Stimulated activated CD4-positive, alpha-beta T cell treated with anti-CD3 and anti-CD28 coated beads, Interleukin-4, amount 100 ng/mL, for 48 hours (primary cell): ENCODE results near the gene TKTL1.

ENCODE experiments used
- DNase-seq, 2 donors: peaks; one replicate each; pipeline ENCODE4 v3.0.0-alpha.2; 2020; ENCODE audit warnings: low read depth in 2 of 2

Gene TKTL1

DNA sequence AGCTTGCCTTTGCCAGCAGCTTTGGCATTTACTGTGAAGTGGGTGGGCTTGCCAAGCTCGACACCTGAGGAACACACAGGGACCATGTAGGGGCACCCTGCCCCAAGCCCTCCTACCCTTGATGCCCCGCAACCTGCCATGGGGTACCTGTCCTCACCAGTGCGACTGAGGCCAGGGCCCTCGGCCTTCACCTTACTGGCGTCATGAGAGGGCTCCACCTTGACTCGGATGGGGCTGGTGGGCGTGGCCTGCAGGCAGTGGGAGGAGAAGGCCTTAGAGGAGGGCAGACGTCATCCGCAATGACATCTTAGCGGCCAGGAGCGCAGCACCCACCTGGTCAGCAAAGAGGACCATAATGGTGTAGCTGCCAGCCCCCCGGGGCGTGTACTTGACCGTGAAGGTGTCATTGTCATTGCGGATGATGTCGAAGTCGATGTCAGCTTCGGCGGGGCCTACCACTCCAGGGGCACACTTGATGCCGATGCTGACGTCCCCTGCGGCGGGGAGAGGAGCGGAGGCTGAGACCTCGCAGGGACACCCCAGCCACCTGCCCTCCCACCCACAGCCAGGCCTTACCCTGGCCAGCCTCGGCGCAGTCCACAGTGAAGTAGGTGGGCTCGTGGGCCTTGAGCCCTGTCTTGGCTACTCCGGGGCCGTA lies 66.6 kb downstream of the TKTL1 start:
- no peak for DNase-seq

DNA sequence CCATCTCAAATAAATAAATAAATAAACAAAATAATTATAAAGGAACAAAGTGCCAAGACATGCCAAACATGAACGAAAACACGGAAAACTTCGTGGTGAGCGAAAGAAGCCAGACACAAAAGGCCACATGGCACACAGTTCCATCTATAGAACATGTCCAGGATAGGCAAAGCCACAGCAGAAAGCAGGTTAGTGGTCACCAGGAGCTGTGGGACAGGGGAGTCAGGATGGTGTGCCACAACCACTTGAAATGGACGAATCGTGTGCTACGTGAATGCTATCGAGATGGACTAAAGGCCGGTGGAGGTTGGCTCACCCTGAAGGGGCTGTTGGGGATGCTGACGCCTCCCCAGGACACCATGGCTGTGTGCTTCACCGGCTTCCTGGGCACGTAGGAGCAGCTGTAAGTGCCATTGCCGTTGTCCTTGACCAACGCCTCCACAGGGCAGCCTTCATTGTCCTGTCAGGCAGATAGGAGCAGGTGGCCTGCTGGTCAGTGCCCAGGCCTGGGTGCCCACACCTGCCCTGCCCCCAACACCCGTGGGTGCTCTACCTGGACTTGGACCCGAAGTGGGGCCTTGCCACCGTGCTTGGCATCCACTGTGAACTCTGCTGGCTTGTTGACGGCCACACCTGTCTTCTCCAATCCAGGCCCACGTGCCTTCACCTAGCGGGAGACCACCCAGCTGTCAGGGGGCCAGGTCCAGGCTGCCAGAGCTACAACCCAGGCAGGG lies 68.3 kb downstream of the TKTL1 start:
- no peak for DNase-seq

DNA sequence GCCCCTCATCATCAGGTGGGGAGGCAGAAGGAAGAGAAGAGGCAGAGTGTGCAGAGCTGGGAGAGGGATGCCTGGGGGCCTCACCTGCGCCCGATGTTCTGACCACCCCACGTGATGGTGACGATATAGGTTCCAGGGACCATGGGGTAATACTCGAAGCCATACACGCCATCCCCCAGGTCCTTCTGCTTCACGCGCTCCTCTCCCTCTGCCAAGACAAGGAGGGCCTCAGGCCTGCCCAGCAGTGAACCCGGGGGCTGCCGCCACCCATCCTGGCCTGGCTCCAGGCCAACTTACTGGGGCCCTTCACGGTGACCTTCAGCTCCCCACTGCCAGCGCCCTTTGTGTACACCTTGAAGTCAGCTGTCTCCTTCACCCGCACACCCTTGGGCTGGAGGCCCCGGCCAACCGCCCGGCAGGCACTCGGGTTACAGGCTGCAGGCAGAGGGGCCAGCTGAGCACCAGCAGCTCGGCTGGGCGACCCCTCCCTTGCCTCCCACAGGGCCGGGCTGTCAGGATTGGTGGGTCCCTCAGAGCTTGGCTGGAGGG lies 69.5 kb downstream of the TKTL1 start:
- DNase-seq: no peak

DNA sequence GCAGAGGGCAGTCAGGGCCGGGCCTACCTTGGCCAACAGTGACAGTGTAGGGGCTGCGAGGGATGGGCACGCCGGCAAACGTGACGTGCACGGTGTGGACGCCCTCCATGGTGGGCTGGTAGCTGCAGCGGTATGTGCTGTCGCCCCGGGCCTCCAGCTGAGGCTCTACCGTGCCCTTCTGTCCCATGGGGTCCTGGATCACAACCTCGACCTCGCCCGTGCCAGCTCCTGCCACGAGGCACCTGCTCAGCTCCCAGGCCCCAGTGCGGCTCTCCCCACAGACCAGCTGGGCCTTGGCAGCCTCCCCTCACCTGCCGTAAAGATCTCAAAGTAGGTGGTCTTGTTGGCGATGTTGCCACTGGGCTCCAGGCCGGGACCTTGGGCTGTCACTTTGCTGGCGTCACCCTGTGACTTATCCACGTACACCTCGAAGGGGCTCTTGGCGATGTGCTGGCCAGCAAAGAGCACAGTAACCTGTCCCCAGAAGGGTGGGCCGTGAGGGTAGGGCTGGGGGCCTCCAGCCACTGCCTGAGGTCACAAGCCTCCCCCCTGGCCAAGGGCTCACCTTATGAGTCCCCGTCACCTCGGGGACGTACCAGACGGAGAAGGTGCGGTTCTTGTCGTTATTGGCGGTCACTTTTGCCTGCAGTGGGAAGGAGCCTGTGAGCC lies 70.5 kb downstream of the TKTL1 start:
- DNase-seq: no peak

DNA sequence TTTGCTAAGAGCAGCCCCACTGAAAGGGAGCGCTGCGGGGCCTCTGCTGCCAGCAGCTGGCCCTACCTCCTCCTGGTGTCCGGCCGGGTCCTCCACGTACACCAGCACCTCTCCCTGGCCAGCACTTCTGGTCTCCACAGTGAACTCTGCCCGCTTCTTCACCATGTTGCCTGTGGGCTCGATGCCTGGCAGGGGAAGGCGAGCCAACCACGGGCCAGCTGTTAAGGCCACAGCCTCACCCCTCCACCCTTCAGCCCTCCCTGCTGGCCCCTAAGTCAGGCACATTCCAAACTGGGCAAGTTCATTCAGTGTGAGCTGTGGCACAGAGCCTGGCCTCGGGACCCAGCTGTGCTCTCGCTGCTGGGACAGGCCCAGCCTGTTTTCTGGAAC lies 71.1 kb downstream of the TKTL1 start:
- DNase-seq: no peak

DNA sequence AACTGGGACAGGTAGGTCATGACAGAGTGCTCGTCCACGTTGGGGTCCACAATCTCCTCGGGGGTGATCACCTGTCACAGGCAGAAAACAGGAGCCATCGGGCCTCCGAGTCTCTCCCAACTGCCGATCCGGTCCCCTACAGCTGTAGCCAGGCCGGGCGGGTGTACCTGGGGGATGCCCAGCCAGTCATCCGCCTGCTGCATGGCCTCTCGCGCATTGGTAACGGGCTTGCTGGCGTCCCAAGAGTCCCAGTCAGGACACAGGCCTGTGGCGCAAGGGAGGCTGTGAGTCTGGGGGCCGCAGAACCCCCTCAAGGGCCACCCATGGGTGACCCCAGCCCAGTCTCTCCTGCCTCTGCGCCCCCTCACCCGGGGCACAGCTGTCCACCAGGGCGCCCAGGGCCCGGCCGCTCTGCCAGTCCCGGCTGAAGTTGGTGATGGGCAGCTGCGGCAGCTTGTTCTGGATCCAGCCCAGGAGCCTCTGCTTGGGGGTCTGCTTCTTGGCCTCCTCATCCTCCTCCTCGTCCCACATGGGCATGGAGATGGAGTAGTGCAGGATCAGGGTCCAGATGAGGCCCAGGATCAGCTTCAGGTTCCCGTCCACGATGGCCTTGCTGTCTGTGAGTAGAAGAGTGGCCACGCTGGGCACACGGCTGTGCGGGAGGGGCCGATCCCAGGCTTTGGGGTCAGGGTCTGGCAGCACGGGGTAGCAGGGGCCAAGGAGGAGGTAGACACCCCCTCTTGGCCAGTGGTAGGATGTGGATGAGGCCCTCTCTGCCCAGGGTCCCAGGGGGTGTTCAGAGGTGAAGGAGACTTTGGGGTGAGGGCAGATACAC lies 72.1 kb downstream of the TKTL1 start:
- no peak for DNase-seq

DNA sequence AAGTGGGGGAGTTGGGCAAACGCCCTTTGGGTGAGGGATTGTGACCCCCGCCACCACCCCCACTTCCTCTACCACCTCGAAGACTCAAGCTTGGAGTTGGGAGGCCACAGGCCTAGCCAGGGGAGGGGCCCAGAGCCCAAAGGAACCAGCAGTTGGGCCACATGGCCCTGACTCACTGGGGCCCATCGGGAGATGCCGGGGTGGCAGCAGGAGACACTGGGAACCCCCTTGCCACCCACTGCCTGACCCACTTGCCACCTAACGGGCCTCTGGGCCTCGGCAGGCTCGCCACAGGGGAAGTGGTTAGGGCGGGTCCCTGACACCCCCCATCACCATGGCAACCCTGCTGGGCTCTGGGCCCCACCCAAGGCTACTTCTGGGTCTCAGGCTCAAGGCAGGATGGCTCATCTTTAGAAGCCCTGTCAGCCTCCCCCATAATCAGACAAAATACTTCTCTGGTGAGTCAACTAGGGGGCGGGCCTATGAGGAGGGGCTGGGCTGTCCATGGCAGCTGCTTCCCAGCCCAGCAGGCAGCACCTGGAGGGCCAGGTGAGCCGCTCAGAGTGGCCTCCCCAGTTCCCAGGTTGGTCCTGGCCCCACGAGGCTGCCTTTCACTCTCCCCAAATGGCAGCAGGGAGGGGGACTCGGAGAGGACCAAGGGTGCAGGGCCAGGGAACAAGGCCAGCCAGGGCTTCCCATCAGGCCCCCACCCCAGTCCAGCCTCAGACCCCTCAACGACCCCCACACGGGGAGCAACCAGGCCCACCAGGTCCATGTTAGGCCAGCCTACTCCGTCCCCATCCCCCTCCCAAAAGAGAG lies 73.2 kb downstream of the TKTL1 start:
- peak; percentile 80 to 89 for DNase-seq

DNA sequence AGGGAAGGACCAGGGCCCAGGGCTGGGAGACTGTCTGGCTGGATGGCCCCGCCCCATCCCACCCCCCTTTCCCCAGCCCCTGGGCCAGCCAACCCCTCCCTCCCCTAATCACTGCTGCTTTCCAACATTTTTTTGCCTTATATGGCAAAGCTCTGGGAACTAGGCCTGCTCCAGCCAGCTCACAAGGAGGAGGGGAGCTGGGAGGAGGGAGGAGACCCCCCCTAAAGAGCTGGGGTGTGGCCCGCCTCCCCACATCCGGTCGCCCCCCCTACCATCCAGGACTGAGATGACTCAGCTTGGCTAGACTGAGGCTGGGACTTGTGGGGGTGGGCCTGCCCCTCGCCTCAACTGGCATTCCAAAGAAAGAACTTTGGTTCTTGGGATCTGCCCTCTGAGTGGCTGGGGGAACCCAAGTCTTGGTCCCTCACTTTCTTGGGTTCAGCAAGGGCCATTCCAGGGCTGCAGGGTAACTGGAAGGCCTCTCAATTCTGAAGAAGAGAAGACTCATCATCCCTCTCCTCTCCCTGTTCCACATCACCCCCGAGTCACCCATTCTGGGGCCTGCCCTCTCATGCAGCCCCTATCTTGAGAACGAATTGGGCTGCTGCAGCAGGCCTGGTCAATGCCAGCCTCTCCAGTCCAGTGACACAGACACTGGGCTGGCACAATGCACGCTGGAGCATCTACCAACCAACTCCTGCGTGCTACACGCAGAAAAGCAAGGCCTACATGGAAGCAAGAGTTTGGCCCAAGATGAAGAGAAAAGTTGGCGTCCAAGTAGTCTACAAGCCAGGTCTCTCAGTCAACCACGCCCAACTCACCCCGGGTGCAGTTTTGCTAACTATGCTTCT lies 74.1 kb downstream of the TKTL1 start:
- DNase-seq: peak; percentile 51 to 59

DNA sequence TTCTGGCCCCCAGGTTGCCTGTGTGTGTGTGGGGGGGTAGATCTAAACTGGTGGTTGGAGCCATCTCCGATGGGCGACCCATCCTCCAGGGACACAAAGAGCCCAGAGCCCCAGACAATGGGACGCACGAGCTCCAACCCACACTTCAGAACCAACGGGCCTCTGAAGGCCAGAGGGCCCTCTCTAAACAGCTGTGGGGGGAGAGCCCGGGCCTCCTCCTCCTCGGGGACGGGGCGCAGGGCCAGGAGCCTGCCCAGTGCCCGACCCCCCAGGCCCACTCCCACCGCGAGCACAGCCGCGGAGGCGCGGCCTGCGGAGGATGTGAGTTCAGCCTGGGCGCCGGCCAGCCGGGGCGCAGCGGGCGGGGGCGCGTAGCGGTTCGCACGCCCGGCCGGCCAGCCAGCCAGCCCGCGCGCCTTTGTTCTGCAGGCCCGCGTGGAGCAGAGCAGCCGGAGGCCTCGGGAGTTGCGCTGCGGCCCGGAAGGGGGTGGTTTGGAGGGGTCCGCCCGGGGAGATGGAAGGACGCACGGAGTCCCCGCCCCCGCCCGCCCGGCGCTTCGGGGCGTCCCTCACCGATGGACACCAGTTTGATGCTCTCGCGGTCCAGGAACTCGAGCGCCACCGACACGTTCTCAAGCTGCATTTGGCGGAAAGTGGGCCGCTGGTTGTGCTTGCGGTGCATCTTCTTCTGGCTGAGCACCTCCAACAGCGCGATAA lies 74.9 kb downstream of the TKTL1 start:
- no peak for DNase-seq

DNA sequence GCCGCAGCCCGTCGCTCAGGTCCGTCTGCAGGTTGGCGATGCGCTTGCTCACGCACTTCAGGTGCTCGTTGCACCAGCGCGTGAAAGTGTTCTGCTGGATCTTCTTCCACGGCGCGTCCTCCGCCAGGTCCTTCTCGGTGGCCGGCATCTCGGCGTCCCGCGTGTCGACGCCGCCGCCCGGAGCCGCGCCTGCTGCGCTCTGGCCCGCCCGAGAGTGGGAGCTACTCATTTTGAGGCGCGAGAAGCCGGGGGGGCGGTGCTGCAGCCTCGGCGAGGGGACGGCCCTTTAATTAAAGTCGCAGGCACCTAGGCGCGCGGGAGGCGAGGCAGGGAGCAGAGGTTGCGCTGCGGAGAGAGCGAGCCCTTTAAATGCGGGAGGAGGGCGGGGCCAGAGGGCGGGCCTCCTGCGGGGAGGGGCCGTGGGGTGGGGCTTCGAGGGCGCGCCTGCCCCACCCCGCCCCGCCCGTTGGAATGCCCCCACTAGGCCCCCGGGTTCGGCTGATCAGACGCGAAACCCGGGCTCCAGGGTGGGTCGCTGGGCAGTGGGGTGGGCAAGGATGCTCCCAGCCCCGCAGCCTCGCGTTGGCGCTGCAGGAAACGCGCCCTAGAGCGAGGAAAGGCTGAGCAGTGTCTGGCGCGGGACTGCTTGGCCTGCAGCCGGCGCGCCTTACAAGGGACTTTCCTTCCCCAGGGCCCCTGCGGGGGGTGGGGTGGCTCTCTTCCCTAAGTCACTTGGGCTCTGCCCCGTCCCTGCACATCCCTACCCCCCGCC lies 75.6 kb downstream of the TKTL1 start:
- DNase-seq: peak; percentile 84 to 89

DNA sequence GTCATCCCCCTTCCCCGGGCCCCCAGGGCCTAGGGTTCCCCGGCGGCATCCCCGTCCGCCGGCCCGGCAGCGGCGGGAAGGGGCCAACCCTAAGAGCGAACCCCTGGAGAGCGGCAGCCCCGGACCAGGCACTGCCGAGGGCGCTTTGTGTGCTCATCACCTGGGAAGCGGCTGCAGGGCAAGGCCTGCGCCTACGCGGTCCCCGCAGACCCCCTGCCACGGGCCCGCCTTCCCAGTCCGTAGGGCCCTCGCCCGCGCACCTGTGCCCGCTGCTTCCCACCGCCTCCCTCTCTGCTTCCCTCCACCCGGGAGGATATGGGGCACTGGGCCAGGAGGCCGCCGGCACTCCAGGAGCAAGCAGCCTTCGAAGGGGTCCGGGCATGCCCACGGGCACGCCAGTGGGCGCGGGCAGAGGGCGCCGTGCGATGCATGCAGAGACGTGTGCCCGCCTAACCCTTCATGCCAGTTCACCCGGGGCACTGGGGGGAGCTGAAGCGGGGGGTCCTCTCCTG lies 76.2 kb downstream of the TKTL1 start:
- DNase-seq: no peak

DNA sequence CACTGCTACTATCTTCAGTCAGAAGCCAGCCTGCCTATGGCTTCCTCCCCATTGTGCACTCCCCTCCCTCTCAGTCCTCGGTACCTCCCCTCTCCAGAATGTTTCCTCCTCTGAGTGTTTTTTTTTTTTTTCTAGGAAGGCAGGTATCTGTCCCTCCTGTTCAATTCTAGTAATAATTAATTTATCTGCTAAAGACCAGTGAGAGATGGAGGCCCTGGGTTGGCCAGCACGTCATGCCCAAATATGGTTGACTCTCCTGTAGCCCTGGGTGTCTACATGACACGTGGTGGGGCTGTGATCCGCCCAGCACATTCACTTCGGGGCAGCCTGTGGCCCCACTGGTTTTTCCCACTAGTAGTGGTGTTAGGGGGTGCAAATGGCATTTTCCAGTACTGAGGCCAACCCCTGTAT lies 77.0 kb downstream of the TKTL1 start:
- DNase-seq: no peak

DNA sequence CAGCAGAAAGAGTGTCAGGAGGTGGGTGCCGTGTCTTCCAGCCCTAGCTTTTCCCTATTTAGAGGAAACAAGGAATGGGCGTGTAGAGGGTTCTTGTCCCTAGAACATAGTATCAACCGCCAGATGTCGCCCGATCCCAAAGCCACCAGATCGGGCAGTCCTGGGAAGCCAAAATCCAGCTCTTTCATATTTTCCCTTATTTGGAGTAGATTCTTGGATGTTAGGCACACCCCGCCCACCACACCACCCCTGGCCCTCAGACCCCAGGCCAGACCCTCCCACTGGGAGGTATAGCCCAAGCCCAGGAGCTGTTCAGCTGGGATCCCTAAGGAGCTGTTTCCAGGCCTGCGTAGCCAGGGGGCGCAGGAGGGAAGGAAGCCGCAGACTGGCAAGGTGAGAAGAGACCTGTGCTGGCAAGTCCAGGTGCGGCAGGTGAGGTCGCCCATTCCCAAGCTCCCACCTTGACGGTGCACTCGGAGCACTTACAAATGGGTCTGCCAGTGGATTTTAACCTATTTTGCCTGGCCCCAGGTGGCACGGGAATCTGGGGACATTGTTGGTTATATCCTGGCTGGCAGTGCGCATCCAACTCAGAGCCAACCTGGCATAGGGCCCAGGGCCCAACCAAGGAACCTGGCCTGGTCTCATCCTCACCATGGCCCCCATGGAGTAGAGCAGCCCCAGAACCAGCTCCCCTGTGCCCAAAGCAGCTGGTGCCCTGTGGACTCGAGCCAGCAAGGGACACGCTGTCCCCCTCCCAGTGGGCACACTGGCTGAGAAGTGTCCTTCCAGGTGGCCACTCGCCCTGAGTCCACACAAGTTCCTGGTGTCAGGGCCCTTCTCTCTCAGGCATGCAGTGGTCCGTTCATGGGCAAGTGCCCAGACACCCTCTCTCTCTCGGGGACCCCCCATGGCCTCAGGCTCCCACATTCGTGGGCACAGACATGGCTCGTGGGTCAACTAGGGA lies 78.0 kb downstream of the TKTL1 start:
- DNase-seq: no peak

DNA sequence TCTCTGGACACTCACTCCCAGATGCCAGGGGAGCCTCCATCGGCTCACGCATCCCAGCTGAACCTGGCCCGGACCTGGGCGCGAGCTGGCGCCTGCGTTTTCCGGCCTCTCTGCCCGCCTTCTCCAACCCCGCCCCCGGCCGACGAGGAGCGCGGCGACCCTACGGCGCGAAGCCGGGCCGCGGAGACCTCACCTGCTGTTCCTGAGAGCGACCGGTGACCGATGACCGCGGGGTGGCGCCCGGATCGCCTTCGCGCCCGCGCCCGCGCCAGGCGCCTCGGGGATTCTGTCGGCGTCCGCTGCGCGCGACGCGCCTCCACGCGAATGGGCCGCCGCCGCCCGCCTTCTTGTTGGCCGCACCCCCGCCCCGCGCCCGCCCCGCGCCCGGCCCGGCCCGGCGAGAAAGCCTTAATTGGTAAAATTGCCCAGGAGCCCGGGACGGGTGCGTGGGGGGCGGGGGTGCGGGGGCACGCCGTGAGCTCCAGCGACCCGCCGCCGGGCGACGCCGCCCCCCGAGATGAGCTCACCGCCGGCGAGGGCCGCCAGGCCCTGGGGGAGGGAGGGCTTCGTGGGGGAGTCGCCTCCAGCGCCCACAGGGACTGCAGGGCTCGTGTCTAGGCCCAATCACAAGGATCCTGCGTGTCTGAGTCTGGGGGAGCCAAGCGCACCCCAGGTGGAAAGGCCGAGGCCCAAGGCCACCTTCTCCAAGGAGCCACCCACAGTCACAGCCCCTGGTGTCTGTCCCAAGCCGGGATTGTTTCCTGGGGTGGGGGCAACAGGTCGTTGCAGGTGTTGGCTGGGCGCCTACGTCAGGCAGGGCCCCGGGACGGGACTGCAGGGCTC lies 78.9 kb downstream of the TKTL1 start, which contains the start of gene FLNA:
FLNA (minus strand) TSS at position 322 of the 843 bp plus-strand sequence. CDS start 3,389 bp downstream, outside the sequence.
- DNase-seq: no peak

DNA sequence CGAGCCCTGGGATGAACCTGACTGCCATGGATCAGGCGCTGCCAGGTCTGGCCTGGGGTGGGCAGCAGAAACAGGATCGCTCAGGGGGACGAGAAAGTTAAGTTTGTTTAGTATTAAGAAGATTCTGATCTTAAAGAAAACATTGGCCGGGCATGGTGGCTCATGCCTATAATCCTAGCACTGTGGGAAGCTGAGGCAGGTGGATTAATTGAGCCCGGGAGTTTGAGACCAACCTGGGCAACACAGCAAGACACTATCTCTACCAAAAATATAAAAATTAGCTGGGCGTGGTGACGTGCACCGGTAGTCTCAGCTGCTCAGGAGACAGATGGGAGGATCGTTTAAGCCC lies 79.5 kb downstream of the TKTL1 start:
- no peak for DNase-seq

DNA sequence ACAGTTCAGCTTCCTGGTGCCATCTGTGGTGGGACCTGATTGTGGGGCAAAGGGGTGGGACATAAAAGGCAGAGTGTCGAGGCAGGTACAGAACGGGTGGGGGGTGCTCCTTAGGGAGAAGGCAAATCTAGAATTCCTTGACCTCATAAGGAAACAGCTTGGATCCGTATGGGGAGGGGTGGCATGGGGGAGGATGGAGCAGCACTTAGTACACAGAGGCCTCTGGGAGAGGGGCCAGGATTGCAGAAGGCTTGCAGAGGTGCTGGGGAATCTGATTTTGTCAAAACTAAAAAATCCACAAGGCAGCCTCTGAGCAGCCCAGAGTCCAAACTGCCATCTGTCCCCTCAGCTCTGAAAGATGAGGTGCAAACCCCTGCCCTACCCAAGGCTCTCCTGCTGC lies 81.2 kb downstream of the TKTL1 start:
- no peak for DNase-seq
